GM12878 (cell line): ENCODE measurements around the gene ABHD14A. TPM values are rescaled to one million over a fixed set of nuclear protein-coding genes. Genes with fewer than 3 reads are reported as not detected.

Source experiments
- ATAC-seq: fragments of 200-7000 bp; cut with Tn5 transposase; 3 replicates; pipeline ENCODE4 v1.9.1; 2020; ENCODE audit warnings: mild to moderate bottlenecking, moderate library complexity
- BruUV-seq: library from RNA; stranded (reverse); fragments of 400-500 nt; replicated peaks from 2 replicates; lab custom pipeline; 2021; lab: Mats Ljungman, UMichigan
- CTCF ChIA-PET: fragments of 300-600 bp; sonication (Branson Sonifier 250); formaldehyde crosslinking; extraction: SDS; loops from one replicate; lab custom pipeline; 2021; ENCODE audit warnings: inconsistent platforms; lab: Yijun Ruan, JAX
- POLR2A ChIA-PET: fragments of 350-600 bp; formaldehyde crosslinking; extraction: SDS; loops from one replicate; lab custom pipeline; 2021; ENCODE audit warnings: inconsistent platforms; lab: Charles Lee
- RAD21 ChIA-PET: fragments of 300-600 bp; sonication (Branson Sonifier 250); formaldehyde crosslinking; loops from one replicate; lab custom pipeline; 2023; ENCODE audit warnings: antibody characterized with exemption; ENCODE audit not compliant: unreplicated experiment; lab: Charles Lee
- SMC1A ChIA-PET: fragments of 300-600 bp; sonication (Branson Sonifier 250); formaldehyde crosslinking; loops from one replicate; lab custom pipeline; 2023; ENCODE audit not compliant: unreplicated experiment, uncharacterized antibody; lab: Charles Lee
- DNase-seq: peaks from one replicate; pipeline ENCODE4 v3.0.0-alpha.2; 2011; ENCODE audit warnings: low read depth, low spot score
- FAIRE-seq: peaks from 3 replicates; lab custom pipeline; 2011; peaks lifted over from hg19 to GRCh38; lab: Jason Lieb, UNC
- H2AFZ ChIP-seq: 2 replicates; pipeline ENCODE4 v1.6.0; 2011; ENCODE audit warnings: low read depth, low read length, control low read depth; ENCODE audit not compliant: control insufficient read depth
- H3K27ac ChIP-seq: 2 replicates; pipeline ENCODE4 v1.5.1; 2011; ENCODE audit warnings: control low read depth; ENCODE audit not compliant: control insufficient read depth, insufficient read depth
- H3K27me3 ChIP-seq, 2 experiments: replicated peaks in 1 of 2; 2 replicates each; pipeline versions ENCODE4 v1.6.0 to v1.6.1; 2011; ENCODE audit warnings: low read length in 1 of 2; ENCODE audit not compliant: control insufficient read depth in 2 of 2, insufficient read depth in 2 of 2
- H3K36me3 ChIP-seq, 2 experiments: 2 replicates each; pipeline ENCODE4 v1.5.1; 2011; ENCODE audit warnings: low read length in 1 of 2; ENCODE audit not compliant: control insufficient read depth in 2 of 2, insufficient read depth in 2 of 2
- H3K4me1 ChIP-seq: 2 replicates; pipeline ENCODE4 v1.6.1; 2011; ENCODE audit warnings: mild to moderate bottlenecking, low read length, moderate library complexity, mixed read lengths; ENCODE audit not compliant: control insufficient read depth, insufficient read depth
- H3K4me2 ChIP-seq: 2 replicates; pipeline ENCODE4 v1.6.0; 2011; ENCODE audit warnings: control low read depth; ENCODE audit not compliant: control insufficient read depth, insufficient read depth
- H3K4me3 ChIP-seq: fragments of 200-600 bp; sonication (generic); 2 replicates; pipeline ENCODE4 v1.5.1; 2016
- H3K79me2 ChIP-seq: 2 replicates; pipeline ENCODE4 v1.6.0; 2011; ENCODE audit warnings: low read length; ENCODE audit not compliant: control insufficient read depth, insufficient read depth
- H3K9ac ChIP-seq: 2 replicates; pipeline ENCODE4 v1.8.0; 2011; ENCODE audit warnings: low read length, control low read depth, mixed read lengths; ENCODE audit not compliant: control insufficient read depth, insufficient read depth
- H3K9me3 ChIP-seq: replicated peaks from 3 replicates; pipeline ENCODE4 v1.5.1; 2011; ENCODE audit warnings: mild to moderate bottlenecking, low read length; ENCODE audit not compliant: control insufficient read depth, insufficient read depth
- H4K20me1 ChIP-seq: 2 replicates; pipeline ENCODE4 v1.6.0; 2011; ENCODE audit not compliant: control insufficient read depth, insufficient read depth
- CEBPZ ChIP-seq: fragments of 150-350 bp; IDR thresholded peaks from 2 replicates; pipeline ENCODE4 v1.6.1; 2016; ENCODE audit warnings: low read depth, low read length
- E2F8 ChIP-seq: fragments of 450-650 bp; IDR thresholded peaks from 2 replicates; pipeline ENCODE4 v1.6.1; 2018; ENCODE audit warnings: mild to moderate bottlenecking, low read depth, moderate library complexity; ENCODE audit not compliant: partially characterized antibody
- EZH2 ChIP-seq: IDR thresholded peaks from 2 replicates; pipeline ENCODE4 v1.6.1; 2012; ENCODE audit warnings: low read depth, mild to moderate bottlenecking, control low read depth, inconsistent platforms, low read length, borderline replicate concordance; ENCODE audit not compliant: control insufficient read depth
- FOS ChIP-seq: IDR thresholded peaks from 3 replicates; pipeline ENCODE4 v1.6.1; 2011; ENCODE audit warnings: borderline replicate concordance; ENCODE audit not compliant: insufficient read length; ENCODE audit errors: extremely low read depth
- RAD21 ChIP-seq: IDR thresholded peaks from 2 replicates; pipeline ENCODE4 v1.6.1; 2011; ENCODE audit warnings: mild to moderate bottlenecking, low read depth, low read length, moderate library complexity; ENCODE audit not compliant: insufficient read depth
- ZBTB11 ChIP-seq: fragments of 450-650 bp; formaldehyde crosslinking; IDR thresholded peaks from 2 replicates; pipeline ENCODE4 v1.5.0; 2022; ENCODE audit warnings: mild to moderate bottlenecking, missing genetic modification characterization
- ZSCAN29 ChIP-seq: fragments of 450-650 bp; IDR thresholded peaks from 2 replicates; pipeline ENCODE4 v1.6.1; 2017; ENCODE audit warnings: mild to moderate bottlenecking, moderate library complexity
- WGBS: methylation state at CpG from one replicate; pipeline ENCODE4 v1.1.6; 2016; ENCODE audit warnings: low lambda C conversion rate; ENCODE audit not compliant: insufficient replicate concordance, insufficient coverage; ENCODE audit errors: missing lambda C conversion rate; 5-methylcytosine and 5-hydroxymethylcytosine counted together
- in situ Hi-C: fragments of 300-500 bp; cut with MboI; formaldehyde crosslinking; loops from 9 replicates; pipeline ENCODE4 v1.14.3; 2018; ENCODE audit warnings: mixed read lengths
- intact Hi-C: fragments of 100-400 bp; cut with micrococcal nuclease; formaldehyde crosslinking; loops from one replicate; pipeline ENCODE4 v1.14.2; 2022; ENCODE audit not compliant: unreplicated experiment
- polyA plus RNA-seq, 11 experiments: library from polyadenylated mRNA; depleted of rRNA in 4 of 11; unstranded in 6 of 11; stranded (reverse) in 5 of 11; fragments of >200 nt; fragmentation: Nextera tagmentation in 4 of 11; fragmentation: Illumina TruSeq in 1 of 11; extraction: Ambion mirVana in 4 of 11; extraction: Trizol in 1 of 11; gene quantifications; 1 replicate in 1 of 11; 2 replicates in 10 of 11; pipeline versions ENCODE4 v1.2.1 to v1.2.3, GENCODE V29; 2011 to 2016; ENCODE audit warnings: inconsistent platforms in 2 of 11, missing spikeins in 2 of 11, low read depth in 1 of 11
- total RNA-seq, 4 experiments: library from RNA; depleted of rRNA in 3 of 4; stranded (reverse); fragments of >200 nt in 3 of 4; fragmentation: Illumina TruSeq in 1 of 4; extraction: Trizol in 1 of 4; gene quantifications; 2 replicates each; pipeline versions ENCODE4 v1.2.1 to v1.2.3, GENCODE V29; 2013 to 2021

Gene ABHD14A
- total and polyA plus RNA-seq, 10 of the 15 experiments (the other 5 are each of a cell fraction or from before 2014, with no cell fraction given): 1.2 to 27.0 (median 7.9) TPM

GRCh38 chr3:52026041-52026440 lies 51.2 kb downstream of the ABHD14A start (continued):
- no peak for TF ChIP-seq E2F8
- TF ChIP-seq CEBPZ: no peak

- H3K27ac ChIP-seq: no peak overlapping the region
- no peak for ATAC-seq
- no peak for DNase-seq
- no peak overlapping the region for H2AFZ ChIP-seq
- H3K4me1 ChIP-seq: peaks cover 14% of the 10 kb centered on the region
- H3K4me3 ChIP-seq: no peak overlapping the region
- ChIA-PET POLR2A (interaction anchor here (1.1 kb wide), 1 partner anchor 24 kb away, joined by 3 read pairs; no protein-coding TSS in a partner anchor), SMC1A (interaction anchor here (0.8 to 1.8 kb wide), 3 partner anchors 8 to 24 kb away, joined by 4 to 6 read pairs (median 4); no protein-coding TSS in a partner anchor), RAD21 (interaction anchor here (1.0 to 1.5 kb wide), 3 partner anchors 25 to 29 kb away, joined by 3 to 8 read pairs (median 4); no protein-coding TSS in a partner anchor)
- H3K27me3 ChIP-seq: no peaks in the 10 kb centered on the region
- 68% methylated on average over 12 of the region's 12 CpGs for WGBS
- no peak for FAIRE-seq
- no peak overlapping the region for H3K4me2 ChIP-seq
- H3K79me2 ChIP-seq: no peaks in the 10 kb centered on the region
- intact Hi-C loops: no loop called here
- no TSS peak for BruUV-seq
- H3K9me3 ChIP-seq: no peaks in the 10 kb centered on the region; the same call in 2 of the 3 replicates
- H4K20me1 ChIP-seq: no peaks in the 10 kb centered on the region
- TF ChIP-seq RAD21: no peak
- no peak for TF ChIP-seq FOS
- no peak for TF ChIP-seq ZSCAN29
- TF ChIP-seq ZBTB11 (CRISPR knock-in tag): no peak
- no peak for TF ChIP-seq EZH2
- TF ChIP-seq, all 136 proteins: peak for 0
- in situ Hi-C loops: no loop called here
- no peak overlapping the region for H3K9ac ChIP-seq
- CTCF ChIA-PET: interaction anchor here (0.8 to 1.3 kb wide), 2 partner anchors 25 to 26 kb away, joined by 3 read pairs; no protein-coding TSS in a partner anchor
- no peaks in the 10 kb centered on the region for H3K36me3 ChIP-seq
Observed at GRCh38 chr3:52028572-52028971, 53.7 kb downstream of the ABHD14A start.
